Skin epidermis (tissue), 12 donors: ENCODE measurements around the gene BLVRB.
"Not testable (repeated sequence)": the region's sequence is repeated elsewhere in the genome, so short reads cannot be mapped to it uniquely, and the experiment has no call there.

Experiments used
- H3K27ac ChIP-seq, 21 experiments: fragments of 200-600 bp; sonication (generic) in 11 of 21; one replicate each; pipeline ENCODE4 v1.5.0; 2020; ENCODE audit warnings: mild to moderate bottlenecking in 3 of 21, inconsistent platforms in 2 of 21, moderate library complexity in 2 of 21
- H3K4me3 ChIP-seq, 7 experiments: fragments of 200-600 bp; sonication (generic) in 2 of 7; one replicate each; pipeline ENCODE4 v1.5.0; 2020; ENCODE audit warnings: inconsistent platforms in 2 of 7, mild to moderate bottlenecking in 2 of 7, moderate library complexity in 1 of 7

BLVRB gene

GRCh38 chr19:40465557-40466218 is at the start of gene BLVRB:
BLVRB (minus strand) TSS chr19:40465745; CDS start chr19:40465688, 57 bp downstream.
- peak within 1 kb of the TSS in 20 of 21 experiments; percentile 77 to 95 (median 88) for H3K27ac ChIP-seq
- H3K4me3 ChIP-seq, result peak within 1 kb of the TSS; percentile 60 to 80 (median 70)

- Histone ChIP-seq H3K27ac (no peak overlapping the region), H3K4me3 (no peak overlapping the region)
Observed at GRCh38 chr19:40513741-40514315, 48.3 kb upstream of the BLVRB start.

- H3K27ac ChIP-seq, result no peak overlapping the region
- H3K4me3 ChIP-seq, result no peak overlapping the region
Observed at GRCh38 chr19:40513345-40513678, 47.8 kb upstream of the BLVRB start.

GRCh38 chr19:40512473-40513344 is 47.2 kb upstream of the BLVRB start:
- Histone ChIP-seq H3K4me3 (peak overlapping the region in 1 of 7 experiments; percentile 26), H3K27ac (no peak overlapping the region)

GRCh38 chr19:40512110-40512472 is 46.5 kb upstream of the BLVRB start:
- no peak overlapping the region for H3K4me3 ChIP-seq

GRCh38 chr19:40511487-40511886 is 45.9 kb upstream of the BLVRB start:
- H3K27ac ChIP-seq, result no peak overlapping the region
- no peak overlapping the region for H3K4me3 ChIP-seq

More at GRCh38 chr19:40512110-40512472, 46.5 kb upstream of the BLVRB start:
- no peak overlapping the region for H3K27ac ChIP-seq

GRCh38 chr19:40510526-40511115 is 45.1 kb upstream of the BLVRB start:
- no peak overlapping the region for H3K4me3 ChIP-seq

GRCh38 chr19:40508739-40509260 is 43.3 kb upstream of the BLVRB start:
- Histone ChIP-seq H3K27ac (no peak overlapping the region), H3K4me3 (no peak overlapping the region)

More at GRCh38 chr19:40510526-40511115, 45.1 kb upstream of the BLVRB start:
- no peak overlapping the region for H3K27ac ChIP-seq

- H3K4me3 ChIP-seq, result no peak overlapping the region
- H3K27ac ChIP-seq, result no peak overlapping the region
Observed at GRCh38 chr19:40507892-40508291, 42.3 kb upstream of the BLVRB start.

GRCh38 chr19:40506099-40506498 is 40.6 kb upstream of the BLVRB start:
- no peak overlapping the region for H3K27ac ChIP-seq
- no peak overlapping the region for H3K4me3 ChIP-seq

GRCh38 chr19:40503320-40503695 is 37.8 kb upstream of the BLVRB start:
- no peak overlapping the region for H3K27ac ChIP-seq
- no peak overlapping the region for H3K4me3 ChIP-seq

- no peak overlapping the region for H3K4me3 ChIP-seq
- no peak overlapping the region for H3K27ac ChIP-seq
Observed at GRCh38 chr19:40502647-40503319, 37.2 kb upstream of the BLVRB start.

GRCh38 chr19:40502081-40502480 is 36.5 kb upstream of the BLVRB start:
- no peak overlapping the region for H3K4me3 ChIP-seq
- no peak overlapping the region for H3K27ac ChIP-seq

- H3K4me3 ChIP-seq, result no peak overlapping the region
- no peak overlapping the region for H3K27ac ChIP-seq
Observed at GRCh38 chr19:40501599-40501998, 36.1 kb upstream of the BLVRB start.

GRCh38 chr19:40500678-40501530 is 35.4 kb upstream of the BLVRB start:
- H3K27ac ChIP-seq, result not testable (repeated sequence)

GRCh38 chr19:40499320-40499719 is 33.8 kb upstream of the BLVRB start:
- no peak overlapping the region for H3K4me3 ChIP-seq

More at GRCh38 chr19:40500678-40501530, 35.4 kb upstream of the BLVRB start:
- not testable (repeated sequence) for H3K4me3 ChIP-seq

GRCh38 chr19:40497214-40497613 is 31.7 kb upstream of the BLVRB start:
- no peak overlapping the region for H3K27ac ChIP-seq
- no peak overlapping the region for H3K4me3 ChIP-seq

More at GRCh38 chr19:40499320-40499719, 33.8 kb upstream of the BLVRB start:
- no peak overlapping the region for H3K27ac ChIP-seq

GRCh38 chr19:40494191-40494838 is 28.8 kb upstream of the BLVRB start:
- Histone ChIP-seq H3K27ac (no peak overlapping the region), H3K4me3 (no peak overlapping the region)
